AG09319 (cell line): ENCODE data around the gene WDR27.
"Not testable (repeated sequence)": the region's sequence is repeated elsewhere in the genome, so short reads cannot be mapped to it uniquely, and the experiment has no call there.

Source experiments
- DNase-seq: peaks from one replicate; pipeline ENCODE4 v3.0.0-alpha.2; 2010; ENCODE audit warnings: low read depth; ENCODE audit errors: extremely low read depth
- TF ChIP-seq, protein P1 (sequence below): IDR thresholded peaks from 2 replicates; pipeline ENCODE4 v1.5.1; 2011; ENCODE audit warnings: low read depth, mild to moderate bottlenecking, inconsistent platforms, low read length, moderate library complexity

The WDR27 gene

DNA sequence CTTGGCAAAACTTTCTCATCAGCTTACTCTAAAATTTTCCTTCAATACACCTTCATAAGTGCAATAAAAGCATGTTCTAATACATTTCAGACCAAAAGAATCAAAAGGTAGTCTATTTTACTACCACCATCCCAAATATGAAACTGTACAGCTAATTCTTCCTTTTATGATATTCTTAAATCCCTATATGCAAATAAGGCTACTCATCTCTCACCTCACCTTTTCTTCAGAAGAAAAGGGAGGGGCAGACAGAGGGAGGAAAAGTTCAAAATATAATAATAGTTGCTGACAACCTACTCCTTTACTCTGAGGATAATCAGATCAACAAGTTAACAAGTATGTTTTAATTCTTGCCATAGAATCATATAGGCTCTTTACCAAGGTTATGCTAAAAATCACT lies 7.5 kb upstream of the WDR27 start:
- DNase-seq = no peak
- TF ChIP-seq, protein P1, sequence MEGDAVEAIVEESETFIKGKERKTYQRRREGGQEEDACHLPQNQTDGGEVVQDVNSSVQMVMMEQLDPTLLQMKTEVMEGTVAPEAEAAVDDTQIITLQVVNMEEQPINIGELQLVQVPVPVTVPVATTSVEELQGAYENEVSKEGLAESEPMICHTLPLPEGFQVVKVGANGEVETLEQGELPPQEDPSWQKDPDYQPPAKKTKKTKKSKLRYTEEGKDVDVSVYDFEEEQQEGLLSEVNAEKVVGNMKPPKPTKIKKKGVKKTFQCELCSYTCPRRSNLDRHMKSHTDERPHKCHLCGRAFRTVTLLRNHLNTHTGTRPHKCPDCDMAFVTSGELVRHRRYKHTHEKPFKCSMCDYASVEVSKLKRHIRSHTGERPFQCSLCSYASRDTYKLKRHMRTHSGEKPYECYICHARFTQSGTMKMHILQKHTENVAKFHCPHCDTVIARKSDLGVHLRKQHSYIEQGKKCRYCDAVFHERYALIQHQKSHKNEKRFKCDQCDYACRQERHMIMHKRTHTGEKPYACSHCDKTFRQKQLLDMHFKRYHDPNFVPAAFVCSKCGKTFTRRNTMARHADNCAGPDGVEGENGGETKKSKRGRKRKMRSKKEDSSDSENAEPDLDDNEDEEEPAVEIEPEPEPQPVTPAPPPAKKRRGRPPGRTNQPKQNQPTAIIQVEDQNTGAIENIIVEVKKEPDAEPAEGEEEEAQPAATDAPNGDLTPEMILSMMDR = no peak

DNA sequence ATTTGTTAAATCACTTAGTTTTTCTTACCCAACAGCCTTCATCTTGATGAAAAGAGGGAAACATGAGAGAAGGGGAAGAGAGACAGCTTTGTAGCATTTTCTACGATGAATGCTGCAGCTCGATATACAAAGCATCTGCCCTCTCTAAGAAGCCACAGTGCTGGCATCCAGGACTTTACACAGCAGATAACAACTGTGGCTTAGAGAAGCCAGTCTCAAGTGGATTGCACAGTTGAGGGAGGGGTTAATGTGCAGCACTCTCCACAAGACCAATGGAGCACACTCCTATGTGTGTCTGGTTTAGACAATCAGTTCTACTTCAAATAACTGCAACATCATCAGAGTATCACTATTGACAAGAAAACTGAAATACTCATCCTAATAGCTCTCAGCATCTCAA lies 5.9 kb upstream of the WDR27 start:
- no peak for DNase-seq
- TF ChIP-seq, protein P1 = no peak

DNA sequence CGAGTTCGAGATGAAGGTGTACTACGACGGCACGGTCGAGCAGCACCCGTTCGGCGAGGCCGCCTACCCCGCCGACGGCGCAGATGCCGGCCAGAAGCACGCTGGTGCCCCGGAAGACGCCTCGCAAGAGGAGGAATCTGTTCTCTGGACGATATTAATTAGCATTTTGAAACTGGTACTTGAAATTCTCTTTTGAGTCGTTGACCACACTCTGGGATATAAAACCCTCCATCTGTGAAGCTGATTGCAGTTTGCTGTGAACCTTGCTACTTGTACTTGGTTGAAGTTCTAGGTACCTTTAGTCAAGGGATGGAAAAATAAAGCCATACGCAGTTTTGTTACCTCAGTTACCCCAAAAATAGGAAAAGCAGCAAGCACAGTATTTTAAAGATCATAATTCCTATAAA lies 1.0 kb upstream of the WDR27 start:
- no peak for DNase-seq
- TF ChIP-seq, protein P1 = no peak

DNA sequence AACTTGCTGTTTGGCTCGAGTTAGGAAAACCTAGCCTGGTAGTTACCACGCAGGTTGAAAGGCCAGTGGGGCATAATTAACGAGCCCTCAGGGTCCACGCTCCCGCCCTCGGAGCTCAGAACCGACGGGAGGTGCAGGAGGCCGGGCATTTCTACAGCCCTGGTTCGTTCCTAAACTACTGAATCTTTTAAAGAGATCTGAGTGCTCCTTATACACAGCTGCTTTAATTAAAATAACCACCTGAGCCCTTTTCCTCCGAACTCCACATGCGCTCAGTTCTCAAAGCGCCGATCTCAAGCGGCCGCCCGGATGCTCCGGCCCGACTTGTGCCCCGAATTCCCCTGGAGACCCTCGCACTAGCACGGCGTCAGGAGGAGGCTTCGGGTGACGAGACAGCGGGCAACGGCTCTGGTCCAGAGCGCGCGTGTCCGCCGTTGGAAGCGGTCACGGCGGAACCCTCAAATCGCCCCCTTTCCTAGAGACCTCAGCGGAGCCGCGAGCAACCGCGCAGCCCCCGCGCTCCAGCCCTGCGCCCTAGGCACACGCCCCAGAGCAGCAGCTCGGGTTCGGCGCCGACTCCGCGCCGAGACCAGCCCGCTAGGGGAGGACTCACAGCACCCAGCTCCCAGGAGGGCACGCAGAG lies 397 bp downstream of the WDR27 start:
- TF ChIP-seq, protein P1 = no peak
- DNase-seq = no peak

DNA sequence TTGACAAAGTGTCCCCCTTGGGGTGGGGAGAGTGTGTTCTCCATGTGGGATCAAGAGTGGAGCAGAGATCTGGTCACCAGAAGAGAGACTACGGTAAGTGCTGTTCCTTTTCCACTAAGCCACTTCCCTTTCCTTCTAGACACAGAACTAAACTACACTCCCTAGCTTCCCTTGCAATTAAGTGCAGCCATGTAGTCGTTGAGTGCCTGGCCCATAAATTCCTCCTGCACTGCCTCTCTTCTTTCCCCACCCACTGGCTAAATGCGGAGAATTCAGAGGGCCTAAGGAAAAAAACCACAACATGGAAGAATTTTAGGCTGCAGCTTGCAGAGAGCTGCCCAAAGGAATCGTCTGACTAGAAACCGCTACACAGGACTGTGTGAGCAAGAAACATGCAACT lies 1.5 kb downstream of the WDR27 start:
- TF ChIP-seq, protein P1 = no peak
- DNase-seq = no peak

DNA sequence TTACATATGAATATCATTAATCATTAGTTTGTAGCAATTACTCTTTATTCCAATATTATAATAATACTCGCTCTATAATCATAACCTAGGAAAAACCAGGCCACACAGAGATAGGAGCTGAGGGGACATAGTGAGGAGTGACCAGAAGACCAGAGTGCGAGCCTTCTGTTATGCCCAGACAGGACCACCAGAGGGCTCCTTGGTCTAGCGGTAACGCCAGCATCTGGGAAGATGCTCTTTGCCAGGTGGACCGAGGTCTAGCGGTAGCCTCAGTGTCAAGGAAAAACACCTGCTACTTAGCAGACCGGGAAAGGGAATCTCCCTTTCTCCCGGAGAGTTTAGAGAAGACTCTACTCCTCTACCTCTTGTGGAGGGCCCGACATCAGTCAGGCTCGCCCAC lies 4.7 kb downstream of the WDR27 start:
- DNase-seq = not testable (repeated sequence)
- TF ChIP-seq, protein P1 = peak; percentile 12

DNA sequence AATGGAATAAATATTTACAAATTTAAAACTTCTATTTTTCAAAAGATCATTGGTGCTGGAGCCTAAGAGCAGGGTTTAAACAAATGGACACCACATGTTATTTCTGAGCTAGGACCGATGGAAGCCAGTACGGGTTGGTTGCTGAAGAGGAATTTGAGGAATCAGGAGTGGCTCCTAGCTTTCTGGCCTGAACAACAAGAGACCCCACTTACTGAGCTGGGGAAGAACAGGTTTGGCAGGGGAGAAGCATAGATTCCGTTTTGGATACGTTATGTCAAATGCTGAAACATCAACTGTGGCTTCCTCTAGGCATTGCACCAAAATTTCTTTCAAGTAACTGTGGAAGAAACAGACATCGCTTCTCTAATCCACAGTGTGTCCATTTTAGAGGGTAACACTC lies 6.7 kb downstream of the WDR27 start:
- DNase-seq = no peak
- TF ChIP-seq, protein P1 = no peak
